Middle frontal gyrus (tissue), 1 donor: Measurements from ENCODE around the gene RSPO3.
"Not testable (repeated sequence)": the region's sequence is repeated elsewhere in the genome, so short reads cannot be mapped to it uniquely, and the experiment has no call there.

ENCODE experiments used
- DNase-seq: peaks from one replicate; pipeline ENCODE4 v3.0.0-alpha.2; 2015; ENCODE audit warnings: low spot score; ENCODE audit errors: extremely low spot score

RSPO3 gene

GRCh38 chr6:127202676-127203075, 84.2 kb downstream of the RSPO3 start:
- no peak for DNase-seq

DNA sequence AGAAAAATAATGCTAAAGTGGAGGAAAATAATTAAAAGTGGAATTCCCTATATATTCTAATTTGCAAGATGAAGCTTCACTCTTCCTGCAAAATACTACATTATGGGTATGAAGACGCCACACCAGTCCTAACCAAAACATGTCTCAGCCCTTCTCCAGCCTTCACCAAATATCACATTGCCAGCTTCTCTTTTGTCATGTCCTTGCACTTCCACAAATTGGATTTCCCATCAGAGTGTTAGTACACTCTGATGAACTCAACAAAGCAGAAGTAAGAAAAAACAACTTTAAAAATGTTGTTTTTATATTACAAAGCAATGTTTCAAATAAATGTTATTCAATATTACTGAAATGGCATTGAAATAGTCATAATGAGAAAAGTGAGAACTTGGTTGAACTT, 85.8 kb downstream of the RSPO3 start:
- DNase-seq = no peak

DNA sequence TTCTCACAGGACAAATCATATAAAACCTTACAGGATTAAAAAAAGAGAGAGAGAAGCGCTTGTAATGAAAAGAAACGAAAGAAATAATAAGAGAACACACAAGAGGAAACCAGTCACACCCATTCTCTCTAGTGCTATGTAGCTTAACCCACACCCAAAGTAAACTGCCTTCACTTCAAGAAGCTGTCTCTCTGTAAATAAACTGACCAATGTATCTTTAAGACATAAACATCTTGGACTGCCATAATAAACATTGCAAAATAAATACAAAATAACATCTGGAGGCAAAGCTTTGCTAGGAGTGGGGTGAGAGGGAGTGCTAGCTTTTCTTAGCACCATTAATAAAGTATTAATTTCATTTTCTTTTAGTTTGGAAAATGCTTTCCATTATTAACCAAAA, 86.6 kb downstream of the RSPO3 start:
- DNase-seq = no peak

- no peak for DNase-seq
Measured at GRCh38 chr6:127206531-127207095, 88.1 kb downstream of the RSPO3 start.

- no peak for DNase-seq
Measured at GRCh38 chr6:127207591-127208120, 89.2 kb downstream of the RSPO3 start.

- DNase-seq = no peak
Measured at GRCh38 chr6:127210725-127211124, 92.3 kb downstream of the RSPO3 start.

- no peak for DNase-seq
Measured at GRCh38 chr6:127212376-127212775, 93.9 kb downstream of the RSPO3 start.

GRCh38 chr6:127214032-127214431, 95.6 kb downstream of the RSPO3 start:
- not testable (repeated sequence) for DNase-seq

- DNase-seq = not testable (repeated sequence)
Measured at GRCh38 chr6:127214531-127214930, 96.1 kb downstream of the RSPO3 start.

DNA sequence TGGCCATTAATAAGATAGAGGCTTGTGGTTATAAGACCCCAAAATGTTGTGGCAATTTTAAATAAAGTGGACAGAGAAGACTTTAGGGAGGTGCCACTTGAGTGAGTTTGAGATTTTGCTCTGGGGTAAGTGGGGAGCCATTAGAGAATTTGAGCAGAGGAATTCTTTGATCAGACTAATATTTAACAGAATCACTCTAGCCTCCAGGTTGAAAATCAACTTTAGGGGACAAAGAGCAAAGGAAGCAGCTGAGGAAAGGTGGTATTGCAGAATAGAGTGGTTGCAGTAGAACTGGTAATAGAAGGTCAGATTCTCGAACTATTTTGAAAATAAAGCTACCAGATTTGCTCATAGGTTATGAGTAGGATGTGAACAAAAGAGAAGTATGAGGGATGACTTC, 97.5 kb downstream of the RSPO3 start:
- DNase-seq = no peak

DNA sequence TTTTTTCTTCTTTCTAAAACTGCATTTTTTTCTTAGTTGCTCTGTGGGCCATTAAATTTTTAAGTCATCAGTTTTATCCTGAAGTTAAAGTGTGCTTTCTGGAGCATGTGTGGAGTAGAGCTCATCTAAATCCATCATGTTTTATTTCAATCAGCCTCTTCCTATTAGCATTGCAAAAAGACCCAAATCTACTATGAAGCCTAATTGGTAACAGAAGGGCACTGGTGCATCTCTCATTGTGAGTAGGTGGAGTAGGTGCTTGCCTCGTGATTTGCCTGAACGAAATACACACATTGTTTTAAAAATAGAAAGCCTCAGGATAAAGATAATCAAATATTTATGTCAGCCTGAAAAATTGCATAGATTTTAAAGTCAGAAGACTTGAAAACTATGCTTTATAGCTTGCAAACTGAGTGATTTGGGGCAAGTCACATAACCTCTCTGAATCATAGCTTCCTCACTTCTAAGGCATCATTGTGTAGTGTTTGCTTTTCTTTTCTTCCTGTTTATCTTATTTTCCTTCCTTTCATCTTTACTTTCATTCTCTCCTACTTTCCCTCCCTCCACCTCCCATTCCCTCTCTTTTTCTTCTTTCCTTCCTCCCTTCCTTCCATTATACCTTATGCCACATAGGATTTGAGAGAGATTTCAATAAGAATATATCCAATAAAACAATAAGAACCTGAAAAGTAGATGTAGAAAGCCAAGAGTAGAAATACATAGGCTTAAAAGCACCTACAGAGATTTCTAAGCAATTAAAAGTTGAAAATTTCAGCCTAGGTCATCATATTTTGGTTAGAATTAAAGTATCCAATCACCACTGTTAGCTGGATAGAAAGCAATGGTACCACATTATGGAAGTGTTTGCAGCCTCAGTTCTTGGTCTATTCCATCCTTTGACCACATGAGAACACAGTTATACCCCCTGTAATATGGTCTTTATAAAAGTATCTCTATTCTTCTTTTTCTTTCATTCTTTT, 98.6 kb downstream of the RSPO3 start:
- no peak for DNase-seq

DNA sequence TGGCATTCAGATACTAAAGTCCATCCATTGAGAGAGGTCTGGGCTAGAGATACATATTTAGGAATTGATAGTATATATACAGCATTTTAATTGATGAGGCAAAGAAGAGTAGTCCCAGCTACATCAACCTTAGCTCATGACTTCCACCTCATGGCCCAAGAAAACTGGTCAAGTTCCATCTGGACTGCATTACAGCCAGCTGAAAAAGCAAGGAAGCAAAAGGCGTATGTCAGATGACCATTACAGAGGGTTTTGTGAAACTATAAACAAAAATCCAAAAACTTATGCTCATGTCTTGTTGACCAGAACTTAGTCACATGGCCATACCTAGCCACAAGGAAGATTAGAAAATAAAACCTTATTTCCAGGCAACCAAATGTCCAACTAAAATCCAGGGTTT, 101.4 kb downstream of the RSPO3 start:
- DNase-seq = no peak

- DNase-seq = no peak
Measured at GRCh38 chr6:127221201-127221600, 102.7 kb downstream of the RSPO3 start.

DNA sequence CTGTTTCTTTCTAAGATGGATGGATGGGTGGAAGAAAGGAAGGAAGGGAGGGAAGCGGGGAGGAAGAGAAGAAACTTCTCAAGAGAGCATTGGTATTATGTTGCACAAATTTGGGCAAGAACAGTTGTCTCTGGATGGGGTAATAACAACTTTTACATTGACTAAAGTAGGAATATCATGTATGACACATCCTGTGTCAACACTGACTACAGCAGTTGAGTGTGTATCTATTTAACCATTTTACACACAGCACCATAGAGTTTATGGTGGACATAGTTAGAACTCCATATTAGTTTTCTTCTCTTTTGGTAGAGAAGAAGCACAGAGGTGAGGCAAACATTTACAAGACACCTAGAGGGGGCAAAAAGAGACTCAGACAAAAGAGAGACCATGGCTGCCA, 103.9 kb downstream of the RSPO3 start:
- DNase-seq = no peak

DNA sequence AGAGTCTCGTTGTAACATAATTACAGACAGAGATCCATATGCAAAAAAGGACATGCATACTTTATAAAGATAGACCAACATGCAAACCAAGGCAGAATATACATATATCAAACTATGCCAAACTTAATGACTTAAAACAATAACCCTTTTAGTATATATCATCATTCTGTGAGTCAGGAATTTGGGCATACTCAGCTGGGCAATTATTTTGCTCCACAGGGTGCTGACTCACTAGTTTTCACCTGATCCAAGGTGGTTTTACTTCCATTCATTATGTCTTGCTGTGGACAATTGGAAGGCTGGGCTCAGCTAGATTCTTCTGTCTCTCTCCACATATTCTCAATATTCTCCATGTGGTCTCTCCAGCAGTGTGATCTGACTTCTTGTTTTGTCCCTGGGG, 107.0 kb downstream of the RSPO3 start:
- no peak for DNase-seq

DNA sequence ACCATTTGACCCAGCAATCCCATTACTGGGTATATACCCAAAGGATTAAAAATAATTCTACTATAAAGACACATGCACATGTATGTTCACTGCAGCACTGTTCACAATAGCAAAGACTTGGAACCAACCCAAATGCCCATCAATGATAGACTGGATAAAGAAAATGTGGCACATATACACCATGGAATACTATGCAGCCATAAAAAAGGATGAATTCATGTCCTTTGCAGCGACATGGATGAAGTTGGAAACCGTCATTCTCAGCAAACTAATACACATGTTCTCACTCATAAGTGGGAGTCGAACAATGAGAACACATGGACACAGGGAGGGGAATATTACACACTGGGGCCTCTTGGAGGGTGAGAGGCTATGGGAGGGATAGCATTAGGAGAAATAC, 115.3 kb downstream of the RSPO3 start:
- not testable (repeated sequence) for DNase-seq

- no peak for DNase-seq
Measured at GRCh38 chr6:127243501-127243900, 125.0 kb downstream of the RSPO3 start.
